HG03354 (cell line): ENCODE measurements around the gene HRH1.
A peak's percentile ranks its signal among the peaks of the same experiment; 100 is the strongest.
"Not testable (repeated sequence)": the region's sequence is repeated elsewhere in the genome, so short reads cannot be mapped to it uniquely, and the experiment has no call there.

Experiments used
- ATAC-seq: cut with Tn5 transposase; IDR thresholded peaks from one replicate; pipeline ENCODE4 v1.9.1; 2021; ENCODE audit warnings: mild to moderate bottlenecking; ENCODE audit not compliant: unreplicated experiment, poor library complexity, severe bottlenecking

Gene HRH1

DNA sequence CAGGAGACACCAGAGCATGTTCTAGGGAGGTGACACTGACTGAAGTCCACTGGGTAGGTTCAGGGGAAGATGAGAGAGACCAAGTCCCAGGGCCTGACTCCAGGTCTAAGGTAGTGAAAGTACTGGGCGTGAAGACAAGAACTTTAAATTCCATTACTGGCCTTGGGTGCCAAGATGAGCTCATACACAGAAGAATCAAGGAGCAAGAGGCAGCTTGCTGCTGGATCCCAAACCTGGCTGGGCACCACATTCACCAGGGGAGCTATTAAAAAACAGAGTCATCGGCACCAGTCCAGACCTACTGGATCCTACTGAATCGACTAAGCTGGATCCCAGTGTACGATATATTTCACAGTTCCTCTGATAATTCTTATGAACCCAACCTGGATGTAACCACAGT, 75.8 kb downstream of the HRH1 start:
- ATAC-seq: no peak

DNA sequence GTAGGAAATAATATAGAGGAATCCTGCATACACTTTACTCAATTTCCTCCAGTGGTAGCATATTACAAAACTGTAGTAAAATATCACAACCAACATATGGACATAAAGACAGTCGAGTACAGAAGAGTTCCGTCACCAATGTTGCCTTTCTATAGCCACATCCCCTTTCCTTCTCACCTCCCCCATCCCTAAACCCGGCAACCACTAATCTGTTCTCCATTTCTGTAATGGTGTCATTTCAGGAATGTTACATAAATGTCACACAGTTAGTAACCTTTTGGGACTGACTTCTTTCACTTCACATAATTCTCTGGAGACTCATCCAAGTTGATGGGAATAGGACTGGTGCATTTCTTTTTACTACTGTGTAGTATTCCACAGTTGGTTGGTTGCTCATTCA, 76.5 kb downstream of the HRH1 start:
- no peak for ATAC-seq

DNA sequence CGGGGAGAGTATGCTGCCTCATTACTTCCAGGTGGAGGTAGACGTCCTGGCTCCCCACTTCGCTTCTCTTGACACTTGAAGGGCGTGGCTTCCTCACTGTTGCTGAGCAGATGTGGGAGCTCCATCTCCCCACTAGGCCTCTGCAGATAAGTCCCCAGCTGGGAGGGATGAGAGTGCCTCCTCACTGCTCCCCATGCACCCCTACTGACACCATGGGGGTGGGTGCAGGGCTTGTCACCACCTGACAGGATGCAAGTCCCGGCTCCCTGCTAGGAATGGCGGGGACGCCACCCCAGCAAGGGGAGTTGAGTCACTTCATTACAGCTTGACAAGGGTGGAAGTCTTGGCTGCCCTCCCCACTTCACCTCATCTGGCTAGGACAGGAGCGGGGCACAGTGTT, 81.1 kb downstream of the HRH1 start:
- ATAC-seq: no peak

DNA sequence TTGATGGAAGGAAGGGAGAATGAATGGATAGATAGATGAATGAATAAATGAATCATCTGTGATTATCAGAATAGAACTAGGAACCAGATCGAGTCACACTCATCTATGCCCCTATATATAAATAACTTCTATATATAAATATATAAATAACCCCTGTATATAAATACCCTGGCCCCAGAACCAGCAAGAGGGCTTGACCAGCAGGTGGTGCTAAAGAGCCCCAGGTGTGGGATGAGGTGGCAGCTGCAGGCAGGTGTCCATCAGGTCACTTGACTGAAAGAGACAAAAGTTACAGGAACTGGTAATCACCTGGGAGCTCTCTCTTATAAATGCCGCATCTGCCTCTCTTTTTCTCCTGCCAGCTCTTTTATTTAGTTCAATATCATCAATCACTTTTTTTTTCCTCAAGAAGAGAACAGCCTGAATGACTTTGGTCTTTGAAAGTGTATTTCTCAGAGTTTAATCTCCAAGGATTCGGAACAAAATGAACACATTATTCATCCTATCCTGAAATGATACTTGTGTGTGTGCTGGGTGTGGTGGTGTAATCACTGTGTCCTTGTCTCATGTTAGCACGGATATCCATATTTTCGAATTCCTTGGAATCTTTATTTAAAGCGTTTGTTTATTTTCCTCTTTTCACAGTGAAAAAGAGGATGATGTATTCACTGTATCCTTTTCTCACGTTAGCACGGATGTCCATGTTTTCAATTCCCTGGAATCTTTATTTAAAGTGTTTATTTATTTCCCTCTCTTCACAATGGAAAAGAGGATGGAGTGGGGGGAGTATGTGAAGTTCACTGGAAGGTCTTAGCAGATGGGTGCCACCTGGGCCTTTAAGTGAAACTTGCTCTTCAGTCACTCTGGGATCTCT, 82.5 kb downstream of the HRH1 start:
- peak; percentile 71 for ATAC-seq

DNA sequence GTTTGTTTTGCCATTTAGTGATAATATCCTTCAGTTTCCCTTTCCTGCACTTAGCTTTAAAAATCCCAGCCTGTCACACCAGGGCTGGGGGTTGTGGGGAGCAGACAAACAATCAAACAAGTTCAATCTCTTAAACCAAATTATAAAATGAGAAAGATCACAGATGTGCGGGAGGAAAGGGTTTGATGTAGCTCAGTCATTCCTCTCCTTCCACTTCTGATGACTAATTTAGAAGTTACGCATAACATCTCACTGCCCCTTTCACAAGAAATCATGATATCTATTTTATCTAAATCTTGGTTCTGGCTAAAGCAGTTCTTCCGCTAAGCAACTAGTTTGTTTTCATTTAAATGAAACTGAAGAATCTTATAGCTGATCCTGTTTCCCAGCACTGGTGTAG, 83.8 kb downstream of the HRH1 start:
- no peak for ATAC-seq

DNA sequence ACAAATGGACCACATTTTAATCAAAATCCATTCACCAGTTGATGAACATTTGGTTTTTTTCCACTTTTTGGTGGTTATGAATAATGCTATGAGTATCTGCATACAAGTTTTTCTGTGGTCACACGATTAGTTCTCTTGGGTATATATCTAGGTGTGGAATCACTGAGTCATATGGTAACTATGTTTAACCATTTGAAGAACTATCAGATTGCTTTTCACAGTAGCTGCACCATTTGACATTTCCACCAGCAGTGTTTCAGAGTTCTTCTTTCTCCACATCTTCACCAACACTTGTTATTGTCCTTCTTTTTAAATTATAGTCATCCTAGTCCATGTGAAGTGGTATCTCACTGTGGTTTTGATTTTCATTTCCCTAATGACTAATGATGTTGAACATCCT, 84.6 kb downstream of the HRH1 start:
- no peak for ATAC-seq

DNA sequence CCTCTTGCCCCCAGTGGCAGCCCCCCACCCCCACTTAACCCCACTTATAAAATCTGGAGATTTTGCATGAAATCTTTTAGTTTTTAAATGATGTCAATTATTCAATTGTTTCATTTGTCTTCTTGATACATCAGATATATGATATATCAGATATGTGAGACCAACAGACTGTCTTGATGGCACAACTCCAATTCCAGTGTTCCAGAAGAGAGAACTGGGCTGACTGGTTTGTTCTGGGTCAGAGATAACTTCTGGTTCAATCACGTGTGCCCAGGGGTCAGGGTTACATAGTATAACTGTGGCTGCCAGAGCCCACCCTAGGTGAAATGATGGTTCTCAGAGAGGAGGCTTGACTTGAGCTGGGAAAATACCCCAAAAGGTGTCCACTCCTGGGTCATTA, 85.5 kb downstream of the HRH1 start:
- ATAC-seq: no peak

DNA sequence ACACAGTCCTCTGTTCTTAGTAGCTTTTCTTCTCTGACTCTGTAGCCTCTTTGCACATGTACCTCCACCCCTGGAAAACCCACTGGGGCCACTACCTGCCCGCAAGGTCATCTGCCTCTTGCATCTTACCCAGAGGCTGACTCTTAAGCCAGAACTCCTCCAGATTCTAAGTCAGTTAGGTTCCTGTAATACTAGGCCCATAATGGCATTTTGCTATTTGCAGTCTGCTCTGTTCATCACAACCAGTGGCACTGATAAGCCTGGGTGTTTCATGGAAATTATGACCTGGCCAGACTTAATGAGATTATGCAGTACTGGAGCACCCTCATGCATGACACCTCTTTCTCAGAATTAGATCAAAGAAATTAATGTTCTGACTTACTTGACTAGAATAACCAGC, 86.2 kb downstream of the HRH1 start:
- no peak for ATAC-seq

DNA sequence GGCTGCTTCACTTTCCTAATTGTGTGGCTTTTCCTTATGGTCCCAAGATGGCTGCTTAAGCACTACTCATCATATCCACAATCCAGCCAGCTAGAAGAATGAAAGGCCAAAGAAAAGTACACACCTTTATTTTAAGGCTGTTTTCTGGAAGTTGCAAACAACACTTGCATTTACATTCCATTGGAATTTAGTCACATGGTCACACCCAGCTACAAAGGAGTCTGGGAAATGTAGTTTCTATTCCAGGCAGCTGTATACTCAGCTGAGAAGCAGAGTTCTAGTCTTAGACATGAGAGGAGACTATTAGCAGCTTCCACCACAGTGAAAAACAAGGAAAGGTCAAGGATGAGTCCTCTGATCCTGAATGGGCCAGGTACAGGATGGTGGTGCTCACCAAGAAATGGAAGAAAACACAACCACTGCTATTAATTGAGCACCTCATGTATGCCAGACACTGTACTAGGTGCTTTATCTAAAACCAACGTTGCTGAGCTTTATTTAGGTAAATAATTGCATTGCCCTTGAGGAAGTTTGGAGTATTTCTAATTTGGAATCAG, 89.9 kb downstream of the HRH1 start:
- ATAC-seq: no peak

DNA sequence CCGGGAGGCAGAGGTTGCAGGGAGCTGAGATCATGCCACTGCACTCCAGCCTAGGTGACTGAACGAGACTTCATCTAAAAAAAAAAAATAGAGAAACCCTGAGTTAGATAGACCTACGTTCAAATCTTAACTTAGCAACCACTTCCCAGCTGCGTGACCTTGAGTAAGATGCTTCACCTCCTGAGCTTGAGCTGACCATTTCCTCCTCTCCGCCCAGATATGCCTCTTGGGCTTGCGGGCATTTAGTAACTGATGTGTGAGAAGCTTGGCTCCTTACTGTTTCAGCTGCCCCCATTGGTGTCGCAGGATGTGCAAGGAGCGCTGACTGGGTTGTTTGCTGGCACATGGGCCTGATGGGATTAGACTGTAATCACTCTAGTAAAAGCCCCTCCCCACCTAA, 91.0 kb downstream of the HRH1 start:
- ATAC-seq: no peak

DNA sequence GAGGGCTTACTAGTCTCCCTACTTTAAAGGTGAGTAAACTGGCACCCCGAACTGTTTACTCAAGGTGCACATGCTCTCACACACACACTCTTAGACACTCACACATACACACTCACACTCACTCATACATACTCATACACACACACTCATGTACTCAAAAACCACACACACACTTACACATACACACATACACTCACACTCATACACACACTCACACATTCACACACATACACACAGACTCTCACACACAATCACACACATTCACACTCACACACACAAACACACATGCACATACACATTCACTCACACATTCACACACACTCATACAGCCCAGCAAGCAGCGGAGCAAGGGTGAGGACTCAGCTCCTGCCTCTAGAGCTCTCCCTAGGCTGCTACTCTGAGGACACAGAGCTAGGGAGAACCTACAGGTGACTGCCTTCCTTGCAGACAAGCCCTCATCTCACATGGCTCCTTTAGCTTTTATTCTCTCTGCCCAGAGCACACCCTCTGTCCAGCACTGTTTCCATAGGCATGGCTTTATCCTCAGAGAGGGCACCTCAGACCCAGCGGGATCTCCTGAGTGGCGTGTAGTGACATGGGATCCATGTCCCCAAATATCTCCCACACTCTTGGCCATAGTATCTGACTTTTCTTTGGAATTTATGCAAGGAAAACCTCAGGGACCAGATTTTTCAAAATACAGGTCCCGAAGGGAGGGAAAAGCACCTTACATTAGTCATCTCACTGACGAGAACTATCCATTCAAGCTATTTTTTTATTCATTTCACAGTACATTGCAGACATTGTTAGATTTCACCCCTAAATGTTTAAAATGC, 91.8 kb downstream of the HRH1 start:
- ATAC-seq: no peak

DNA sequence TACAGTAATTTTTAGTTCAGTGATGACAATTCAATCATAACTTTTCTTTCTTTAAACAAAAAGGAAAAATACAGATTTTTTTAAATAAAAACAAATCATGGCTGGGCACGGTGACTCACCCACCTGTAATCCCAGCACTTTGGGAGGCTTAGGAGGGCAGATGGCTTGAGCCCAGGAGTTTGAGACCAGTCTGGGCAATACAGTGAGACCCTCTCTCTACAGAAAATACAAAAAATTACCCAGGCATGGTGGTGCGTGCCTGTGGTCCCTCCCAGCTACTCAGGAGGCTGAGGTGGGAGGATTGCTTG, 92.3 kb downstream of the HRH1 start:
- ATAC-seq: no peak

DNA sequence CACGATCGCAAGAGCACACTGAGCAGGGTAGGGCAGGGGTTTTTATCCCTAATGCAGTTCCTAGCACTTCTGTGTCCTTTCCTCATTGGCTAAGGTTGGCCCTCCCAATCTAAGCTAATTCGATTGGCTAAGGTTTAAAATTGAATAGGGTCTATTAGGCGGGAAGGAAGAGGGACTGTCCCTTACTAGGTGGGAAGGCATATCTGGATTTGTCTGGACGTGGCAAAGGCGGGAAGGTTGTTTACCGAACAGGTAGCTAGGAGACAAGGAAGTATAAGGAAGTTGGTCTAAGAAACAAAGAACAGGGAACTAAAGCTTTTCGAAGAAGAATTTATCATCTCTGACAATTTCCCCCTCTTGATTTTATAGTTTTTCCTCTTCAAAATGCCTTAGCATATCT, 93.1 kb downstream of the HRH1 start:
- ATAC-seq: no peak

DNA sequence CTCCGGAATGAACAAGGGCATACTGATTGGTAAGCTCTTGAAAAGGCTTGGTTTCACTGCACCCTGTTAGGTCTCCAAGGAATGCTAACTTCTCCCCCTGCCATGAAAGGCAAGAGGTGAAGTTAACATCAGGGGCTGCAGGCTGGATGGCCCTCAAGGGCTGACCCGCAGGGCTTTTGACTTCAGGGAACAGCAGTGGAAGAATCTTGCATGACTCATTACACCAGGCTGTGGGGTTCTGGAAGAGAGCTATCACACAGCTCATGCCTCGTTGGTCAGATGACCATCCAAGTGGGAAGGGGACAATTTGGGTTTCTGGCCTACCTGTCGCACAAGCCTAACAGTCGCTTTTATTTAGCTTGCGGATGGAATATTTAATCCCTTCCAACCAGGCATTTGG, 94.3 kb downstream of the HRH1 start:
- no peak for ATAC-seq

DNA sequence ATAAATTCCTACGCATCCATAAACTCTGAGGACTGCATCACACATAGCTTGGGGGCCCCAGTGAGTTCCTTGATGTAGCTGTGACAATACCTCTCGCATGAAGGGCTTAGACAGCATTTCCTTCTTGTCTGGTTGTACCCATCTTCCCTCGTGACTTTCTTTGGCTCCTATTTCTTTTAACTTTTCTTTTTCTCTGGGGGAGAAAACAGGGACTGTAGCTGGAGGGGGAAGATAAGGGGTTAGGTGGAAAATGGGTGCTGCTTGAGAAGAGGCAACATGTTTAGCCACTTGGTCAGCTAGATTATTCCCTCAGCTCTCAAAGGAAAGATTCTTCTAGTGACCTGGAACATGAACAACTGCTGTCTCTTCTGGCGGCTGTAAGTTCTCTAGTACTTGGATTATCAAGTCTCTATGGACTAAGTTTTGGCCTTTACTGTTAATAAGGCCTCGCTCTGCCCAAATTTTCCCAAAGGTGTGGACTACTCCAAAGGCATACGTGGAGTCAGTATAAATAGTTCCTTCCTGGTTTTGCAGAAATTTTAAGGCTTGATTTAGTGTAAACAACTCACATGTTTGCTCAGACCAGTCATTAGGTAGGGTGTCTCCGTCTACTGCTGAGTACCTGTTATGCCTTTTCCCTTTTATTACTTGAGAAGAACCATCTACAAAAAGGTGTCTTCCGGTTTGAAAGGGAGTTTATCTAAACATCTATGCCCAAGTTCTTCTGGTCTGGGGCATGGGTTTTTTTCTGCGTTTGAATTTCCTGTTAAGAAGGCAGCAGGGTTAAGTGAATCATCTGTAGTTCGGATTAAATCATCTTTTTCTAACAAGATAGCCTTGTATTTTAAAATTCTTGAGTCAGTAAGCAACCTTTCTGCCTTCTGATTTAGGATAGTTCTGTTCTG, 96.9 kb downstream of the HRH1 start:
- ATAC-seq: no peak

DNA sequence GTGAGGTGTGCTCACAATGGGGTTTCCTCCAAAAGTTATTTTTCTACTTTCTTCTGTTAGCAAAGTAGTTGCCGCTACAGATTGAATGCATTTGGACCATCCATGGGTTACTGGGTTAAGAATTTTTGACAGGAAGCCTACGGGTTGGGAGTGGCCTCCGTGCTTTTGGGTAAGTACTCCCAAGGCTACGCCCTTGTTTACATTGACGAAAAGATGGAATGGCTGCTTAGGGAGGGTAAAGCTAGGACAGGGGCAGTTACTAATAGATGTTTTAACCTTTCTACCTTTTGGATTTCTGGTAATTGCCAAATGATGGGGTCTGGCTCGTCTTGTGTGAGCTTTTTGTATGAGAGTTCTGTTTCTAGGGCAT, 97.5 kb downstream of the HRH1 start:
- no peak for ATAC-seq

DNA sequence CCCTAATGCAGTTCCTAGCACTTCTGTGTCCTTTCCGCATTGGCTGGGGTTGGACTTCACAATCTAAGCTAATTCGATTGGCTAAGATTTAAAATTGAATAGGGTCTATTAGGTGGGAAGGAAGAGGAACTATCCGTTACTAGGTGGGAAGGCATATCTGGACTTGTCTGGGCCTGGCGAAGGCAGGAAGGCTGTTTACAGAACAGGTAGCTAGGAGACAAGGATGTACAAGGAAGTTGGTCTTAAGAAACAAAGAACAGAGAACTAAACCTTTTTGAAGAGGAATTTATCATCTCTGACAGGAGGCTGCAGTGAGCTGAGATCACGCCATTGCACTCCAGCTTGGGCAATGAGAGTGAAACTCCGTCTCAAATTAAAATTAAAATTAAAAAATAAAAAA, 100.6 kb downstream of the HRH1 start:
- no peak for ATAC-seq

DNA sequence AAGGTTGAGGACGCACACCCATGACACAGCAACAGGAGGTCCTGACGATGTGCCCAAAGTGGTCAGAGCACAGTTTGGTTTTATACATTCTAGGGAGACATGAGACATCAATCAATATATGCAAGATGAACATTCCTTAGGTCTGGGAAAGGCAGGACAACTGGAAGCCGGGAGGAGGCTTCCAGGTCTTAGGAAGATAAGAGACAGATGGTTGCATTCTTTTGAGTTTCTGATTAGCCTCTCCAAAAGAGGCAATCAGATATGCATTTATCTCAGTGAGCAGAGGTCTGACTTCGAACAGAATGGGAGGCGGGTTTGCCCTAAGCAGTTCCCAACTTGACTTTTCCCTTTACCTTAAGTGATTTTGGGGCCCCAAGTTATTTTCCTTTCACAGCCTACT, 101.2 kb downstream of the HRH1 start:
- ATAC-seq: not testable (repeated sequence)

DNA sequence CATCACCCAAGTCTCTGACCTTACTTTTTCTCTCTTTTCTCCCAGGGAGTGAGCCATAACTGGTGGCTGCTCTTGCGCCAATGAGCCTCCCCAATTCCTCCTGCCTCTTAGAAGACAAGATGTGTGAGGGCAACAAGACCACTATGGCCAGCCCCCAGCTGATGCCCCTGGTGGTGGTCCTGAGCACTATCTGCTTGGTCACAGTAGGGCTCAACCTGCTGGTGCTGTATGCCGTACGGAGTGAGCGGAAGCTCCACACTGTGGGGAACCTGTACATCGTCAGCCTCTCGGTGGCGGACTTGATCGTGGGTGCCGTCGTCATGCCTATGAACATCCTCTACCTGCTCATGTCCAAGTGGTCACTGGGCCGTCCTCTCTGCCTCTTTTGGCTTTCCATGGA, 104.7 kb downstream of the HRH1 start:
- no peak for ATAC-seq

DNA sequence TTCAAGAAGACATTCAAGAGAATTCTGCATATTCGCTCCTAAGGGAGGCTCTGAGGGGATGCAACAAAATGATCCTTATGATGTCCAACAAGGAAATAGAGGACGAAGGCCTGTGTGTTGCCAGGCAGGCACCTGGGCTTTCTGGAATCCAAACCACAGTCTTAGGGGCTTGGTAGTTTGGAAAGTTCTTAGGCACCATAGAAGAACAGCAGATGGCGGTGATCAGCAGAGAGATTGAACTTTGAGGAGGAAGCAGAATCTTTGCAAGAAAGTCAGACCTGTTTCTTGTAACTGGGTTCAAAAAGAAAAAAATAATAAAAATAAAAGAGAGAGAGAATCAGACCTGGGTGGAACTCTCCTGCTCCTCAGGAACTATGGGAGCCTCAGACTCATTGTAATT, 106.2 kb downstream of the HRH1 start:
- no peak for ATAC-seq
